ENCODE measurements around the gene SIK2. TPM values are rescaled to one million over a fixed set of nuclear protein-coding genes. Genes with fewer than 3 reads are reported as not detected.

The SIK2 gene
- total and polyA plus RNA-seq, 11 donors: 4.1 to 45.8 (median 27.5) TPM

DNA sequence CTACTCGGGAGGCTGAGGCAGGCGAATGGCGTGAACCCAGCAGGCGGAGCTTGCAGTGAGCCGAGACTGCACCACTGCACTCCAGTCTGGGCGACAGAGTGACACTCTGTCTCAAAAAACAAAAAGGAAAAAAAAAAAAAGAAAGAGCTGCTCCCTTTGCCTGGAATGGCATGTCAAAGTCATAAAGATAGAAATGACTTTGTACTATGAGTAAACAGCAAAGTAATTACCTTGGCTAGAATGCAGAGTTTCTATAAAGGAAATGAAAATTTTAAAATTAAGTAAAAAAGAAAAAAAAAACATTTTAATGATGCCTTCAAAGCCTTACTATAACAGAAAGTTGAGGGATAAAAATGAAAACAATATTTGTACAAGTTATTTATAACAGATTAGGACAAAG lies 153.8 kb downstream of the SIK2 start:
- 94 to 98% (median 98%) methylated on average over 6 of the region's 6 CpGs for WGBS, 4 donors
- H3K9me3 ChIP-seq: no peaks in the 10 kb centered on the region
- ATAC-seq (no peak), DNase-seq (no peak)
- H3K4me1 ChIP-seq: peaks cover 0 to 26% (median 12%) of the 10 kb centered on the region in 12 donors
- intact Hi-C loops (cut with DNase I): no loop called here
- no peaks in the 10 kb centered on the region for H3K27me3 ChIP-seq
- no peak overlapping the region for H3K27ac ChIP-seq
- TF ChIP-seq POLR2A (IDR thresholded peaks at IDR 0.05): no peak
- TF ChIP-seq, protein P1, sequence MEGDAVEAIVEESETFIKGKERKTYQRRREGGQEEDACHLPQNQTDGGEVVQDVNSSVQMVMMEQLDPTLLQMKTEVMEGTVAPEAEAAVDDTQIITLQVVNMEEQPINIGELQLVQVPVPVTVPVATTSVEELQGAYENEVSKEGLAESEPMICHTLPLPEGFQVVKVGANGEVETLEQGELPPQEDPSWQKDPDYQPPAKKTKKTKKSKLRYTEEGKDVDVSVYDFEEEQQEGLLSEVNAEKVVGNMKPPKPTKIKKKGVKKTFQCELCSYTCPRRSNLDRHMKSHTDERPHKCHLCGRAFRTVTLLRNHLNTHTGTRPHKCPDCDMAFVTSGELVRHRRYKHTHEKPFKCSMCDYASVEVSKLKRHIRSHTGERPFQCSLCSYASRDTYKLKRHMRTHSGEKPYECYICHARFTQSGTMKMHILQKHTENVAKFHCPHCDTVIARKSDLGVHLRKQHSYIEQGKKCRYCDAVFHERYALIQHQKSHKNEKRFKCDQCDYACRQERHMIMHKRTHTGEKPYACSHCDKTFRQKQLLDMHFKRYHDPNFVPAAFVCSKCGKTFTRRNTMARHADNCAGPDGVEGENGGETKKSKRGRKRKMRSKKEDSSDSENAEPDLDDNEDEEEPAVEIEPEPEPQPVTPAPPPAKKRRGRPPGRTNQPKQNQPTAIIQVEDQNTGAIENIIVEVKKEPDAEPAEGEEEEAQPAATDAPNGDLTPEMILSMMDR (IDR thresholded peaks at IDR 0.05): no peak
- peaks cover 0 to 100% (median 100%) of the 10 kb centered on the region in 9 donors for H3K36me3 ChIP-seq
- H3K4me3 ChIP-seq: no peak overlapping the region

DNA sequence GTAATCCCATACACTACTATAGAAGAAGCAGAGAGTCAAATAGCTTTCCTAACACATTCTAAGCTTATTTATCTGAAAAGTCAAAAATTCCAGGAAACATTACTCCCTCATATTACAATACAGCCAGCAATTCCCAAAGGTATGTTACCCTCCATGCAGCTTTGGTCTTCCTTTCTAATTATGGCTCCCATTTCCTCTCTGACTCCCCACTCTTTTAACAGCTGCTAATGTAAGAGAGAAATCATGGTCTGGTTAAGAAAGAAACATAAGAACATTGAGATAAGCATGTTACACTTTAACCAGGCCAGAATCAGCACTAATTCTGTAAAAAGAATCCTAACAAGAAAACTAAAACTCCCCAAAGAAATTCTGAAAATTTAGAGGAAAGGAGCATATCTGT lies 157.1 kb downstream of the SIK2 start:
- peak overlapping the region in 11 of 12 donors; percentile 17 to 72 (median 61) for H3K27ac ChIP-seq
- TF ChIP-seq POLR2A (IDR thresholded peaks at IDR 0.05): no peak
- TF ChIP-seq, protein P1 (IDR thresholded peaks at IDR 0.05): no peak

DNA sequence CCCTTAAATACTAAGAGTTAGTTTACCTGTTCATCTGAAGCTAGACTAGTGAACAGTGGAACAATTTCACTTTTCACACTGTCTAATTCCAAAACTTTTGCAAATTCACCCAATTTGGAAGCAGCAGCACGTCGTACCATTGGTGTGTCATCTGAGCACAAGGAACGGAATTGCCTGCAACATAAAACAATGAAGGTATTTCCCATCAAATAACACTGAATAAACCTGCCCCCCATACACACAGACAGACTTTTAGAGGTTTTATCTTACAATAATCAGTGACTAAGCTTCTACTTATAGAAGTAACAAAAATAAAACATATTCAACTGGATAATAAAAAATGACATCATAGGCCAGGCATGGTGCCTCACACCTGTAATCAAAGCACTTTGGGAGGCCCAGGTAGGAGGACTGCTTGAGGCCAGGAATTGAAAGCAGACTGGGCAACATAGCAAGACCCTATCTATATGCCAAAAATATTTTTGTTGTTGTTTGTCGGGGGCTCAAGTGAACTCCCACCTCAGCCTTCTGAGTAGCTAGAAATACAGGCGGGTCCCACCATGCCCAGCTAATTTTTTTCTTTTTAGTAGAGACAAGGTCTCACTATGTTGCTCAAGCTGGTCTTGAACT lies 157.6 kb downstream of the SIK2 start:
- 45 to 71% (median 50%) methylated on average over 5 of the region's 5 CpGs for WGBS, 4 donors
- peak in 1 of 4 donors; percentile 63 for ATAC-seq

More for the DNA sequence above, 157.1 kb downstream of the SIK2 start:
- Histone ChIP-seq H3K36me3 (peaks cover 0 to 100% (median 100%) of the 10 kb centered on the region in 9 donors), H3K9me3 (no peaks in the 10 kb centered on the region), H3K27me3 (no peaks in the 10 kb centered on the region), H3K4me3 (no peak overlapping the region), H3K4me1 (peaks cover 0 to 57% (median 14%) of the 10 kb centered on the region in 12 donors)
- DNase-seq (no peak), ATAC-seq (peak in 3 of 4 donors; percentile 50 to 90 (median 75))
- intact Hi-C loops (cut with DNase I): no loop called here

DNA sequence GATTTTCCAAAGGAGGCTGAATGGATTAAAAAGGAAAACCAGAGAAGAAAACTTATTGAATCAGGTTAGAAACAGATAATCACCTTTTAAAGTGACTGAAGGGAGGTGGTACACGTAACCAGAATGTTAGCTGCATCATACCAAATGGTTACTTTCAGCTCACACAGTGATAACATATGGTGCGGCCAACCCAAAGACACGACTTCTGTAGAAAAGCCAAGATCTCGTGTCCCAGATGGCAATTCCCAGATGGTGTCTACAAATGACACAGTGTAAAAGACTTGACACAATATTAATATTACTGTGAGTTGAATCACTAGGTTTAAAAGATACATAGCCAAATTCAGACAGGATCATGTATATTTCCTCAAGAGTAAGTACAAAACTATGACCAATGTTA lies 158.8 kb downstream of the SIK2 start:
- WGBS, 4 donors: 67 to 91% (median 84%) methylated on average over 4 of the region's 4 CpGs
- Histone ChIP-seq H3K4me3 (no peak overlapping the region), H3K4me1 (peaks cover 0 to 67% (median 20%) of the 10 kb centered on the region in 12 donors), H3K9me3 (no peaks in the 10 kb centered on the region), H3K36me3 (peaks cover 0 to 88% (median 86%) of the 10 kb centered on the region in 9 donors), H3K27ac (no peak overlapping the region), H3K27me3 (no peaks in the 10 kb centered on the region)
- no peak for DNase-seq
- no peak for TF ChIP-seq POLR2A (IDR thresholded peaks at IDR 0.05)
- TF ChIP-seq, protein P1 (IDR thresholded peaks at IDR 0.05): no peak
- intact Hi-C loops (cut with DNase I): loop anchor here in 1 of 10 donors (10.0 kb wide), 1 partner anchor 46 kb away; no protein-coding TSS in a partner anchor
- ATAC-seq: no peak

More for the DNA sequence above, 157.6 kb downstream of the SIK2 start:
- Histone ChIP-seq H3K27me3 (no peaks in the 10 kb centered on the region), H3K36me3 (peaks cover 0 to 99% (median 97%) of the 10 kb centered on the region in 9 donors), H3K4me1 (peaks cover 0 to 62% (median 17%) of the 10 kb centered on the region in 12 donors), H3K9me3 (no peaks in the 10 kb centered on the region), H3K4me3 (no peak overlapping the region), H3K27ac (peak overlapping the region in 11 of 12 donors; percentile 17 to 72 (median 61))
- no peak for TF ChIP-seq POLR2A (IDR thresholded peaks at IDR 0.05)
- TF ChIP-seq, protein P1 (IDR thresholded peaks at IDR 0.05): no peak
- intact Hi-C loops (cut with DNase I): loop anchor here in 2 of 10 donors (1.0 to 10.0 kb wide), 2 partner anchors 31 to 45 kb away; no protein-coding TSS in a partner anchor
- no peak for DNase-seq
